NCI-H1436 (cell line): ENCODE results near the gene IRX3.

Experiments
- DNase-seq: peaks from one replicate; lab custom pipeline; 2025; lab: John Stamatoyannopoulos, UW

Gene IRX3

GRCh38 chr16:54290833-54291655 is 4.5 kb upstream of the IRX3 start:
- no peak for DNase-seq

GRCh38 chr16:54289945-54290832 is 3.6 kb upstream of the IRX3 start:
- DNase-seq, result no peak

DNA sequence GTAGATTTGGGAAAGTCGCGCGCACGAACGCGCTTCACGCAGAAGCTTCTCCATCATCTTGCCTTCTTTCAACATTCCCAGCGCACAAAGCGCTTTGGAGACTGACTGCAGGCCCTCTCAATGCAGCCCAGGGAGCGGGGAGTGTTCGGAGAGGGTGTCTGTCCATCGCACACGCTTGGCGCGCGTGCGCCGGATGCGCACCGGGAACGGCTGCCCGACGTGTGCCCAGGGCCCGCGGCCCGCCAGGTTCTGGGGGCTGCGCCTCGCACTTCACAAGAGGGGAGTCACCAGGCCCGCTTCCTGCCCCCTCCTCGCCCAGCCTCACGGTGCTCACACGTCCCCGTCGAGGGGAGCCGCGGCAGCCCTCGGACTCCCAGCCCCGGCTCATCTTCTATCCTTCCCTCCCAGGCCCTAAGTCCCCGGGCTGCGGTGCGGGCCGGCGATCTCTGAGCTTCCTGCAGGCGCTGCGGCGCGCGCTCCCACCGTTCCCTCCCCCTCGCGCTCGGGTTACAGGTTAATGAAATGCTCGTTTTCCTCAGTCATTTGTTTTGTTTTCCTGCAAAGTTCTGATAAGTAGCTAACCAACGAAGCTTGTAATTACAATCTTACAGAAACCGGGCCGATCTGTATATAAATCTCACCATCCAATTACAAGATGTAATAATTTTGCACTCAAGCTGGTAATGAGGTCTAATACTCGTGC is 2.8 kb upstream of the IRX3 start:
- peak; percentile 46 for DNase-seq

- no peak for DNase-seq
Measured at GRCh38 chr16:54288835-54289241, 2.3 kb upstream of the IRX3 start.

- no peak for DNase-seq
Measured at GRCh38 chr16:54288030-54288834, 1.6 kb upstream of the IRX3 start.

GRCh38 chr16:54287131-54288029 is 793 bp upstream of the IRX3 start:
- DNase-seq, result no peak

DNA sequence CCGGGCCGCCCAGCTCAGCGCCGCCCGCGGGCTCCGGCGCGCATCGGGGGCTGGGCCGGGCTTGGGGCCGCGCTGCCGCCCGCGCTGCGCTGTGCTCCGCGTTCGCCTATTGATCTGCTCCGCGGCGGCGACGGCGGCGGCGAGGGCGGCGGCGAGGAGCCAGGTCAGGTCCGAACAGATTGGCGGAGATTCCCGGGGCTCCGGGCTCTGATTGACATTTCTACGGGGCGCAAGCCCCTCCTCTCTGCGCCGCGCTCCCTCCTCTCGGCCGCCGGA is 559 bp downstream of the IRX3 start:
- DNase-seq, result no peak

GRCh38 chr16:54285414-54286089 is 1.0 kb downstream of the IRX3 start:
- no peak for DNase-seq

- no peak for DNase-seq
Measured at GRCh38 chr16:54284931-54285413, 1.6 kb downstream of the IRX3 start.

DNA sequence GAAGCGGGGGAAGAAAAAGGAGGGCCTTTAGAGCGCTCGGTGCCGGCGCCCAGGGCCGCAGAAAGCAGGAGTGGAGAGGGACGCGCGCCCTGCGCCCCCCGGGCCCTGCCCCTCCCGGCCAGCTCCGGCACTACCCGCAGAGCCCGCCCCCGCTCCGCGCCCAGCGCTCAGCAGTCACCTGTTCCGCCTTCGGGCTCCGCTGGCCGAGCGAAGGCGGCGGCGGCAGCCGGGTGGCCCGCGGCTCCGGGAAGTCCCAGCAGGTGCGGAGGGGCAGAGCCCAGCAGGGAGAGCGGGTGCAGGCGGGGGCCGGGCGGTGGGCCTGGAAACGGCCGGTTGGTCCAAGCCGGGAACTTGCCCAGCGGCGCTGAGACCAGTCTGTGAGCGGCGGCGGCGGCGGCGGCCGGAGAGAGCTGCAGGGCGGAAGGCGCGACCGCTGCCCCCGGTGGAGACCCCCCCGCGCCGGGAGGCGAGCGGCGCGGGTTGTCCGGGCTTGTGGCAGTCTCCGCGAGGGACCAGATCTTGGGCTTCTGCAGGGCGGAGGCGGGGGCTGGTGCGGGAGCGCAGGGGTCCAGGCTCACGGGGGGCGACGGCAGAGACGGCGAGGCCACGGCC is 2.2 kb downstream of the IRX3 start:
- DNase-seq, result no peak

DNA sequence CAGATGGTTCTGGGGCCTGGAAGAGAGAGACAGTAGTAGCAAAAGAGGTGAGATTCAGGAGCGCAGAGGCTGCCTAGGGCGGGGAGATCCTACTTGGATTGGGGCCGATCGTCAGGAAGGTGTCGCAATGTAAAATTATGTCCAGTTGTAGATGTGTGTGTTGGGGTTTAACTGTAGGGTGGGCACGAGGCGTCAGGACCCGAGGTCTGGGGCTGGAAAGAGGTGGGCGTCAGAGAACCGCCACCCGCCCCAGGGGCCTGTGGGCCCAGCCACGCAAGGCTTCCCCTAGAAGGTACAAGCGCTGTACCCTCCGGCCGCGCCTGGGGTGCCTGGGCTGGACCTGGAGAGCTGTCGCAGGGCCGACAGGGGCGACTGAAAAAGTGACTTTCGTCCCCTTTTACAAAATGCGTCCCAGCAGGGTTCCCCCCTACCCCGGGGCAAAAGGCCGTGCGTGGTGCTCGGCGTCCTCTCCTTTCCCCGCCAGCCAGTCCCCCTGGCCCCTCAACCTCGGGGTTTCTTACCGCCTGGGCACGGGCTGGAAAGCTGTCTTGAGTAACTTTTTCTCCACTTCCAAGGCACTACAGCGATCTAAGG is 2.8 kb downstream of the IRX3 start:
- no peak for DNase-seq

DNA sequence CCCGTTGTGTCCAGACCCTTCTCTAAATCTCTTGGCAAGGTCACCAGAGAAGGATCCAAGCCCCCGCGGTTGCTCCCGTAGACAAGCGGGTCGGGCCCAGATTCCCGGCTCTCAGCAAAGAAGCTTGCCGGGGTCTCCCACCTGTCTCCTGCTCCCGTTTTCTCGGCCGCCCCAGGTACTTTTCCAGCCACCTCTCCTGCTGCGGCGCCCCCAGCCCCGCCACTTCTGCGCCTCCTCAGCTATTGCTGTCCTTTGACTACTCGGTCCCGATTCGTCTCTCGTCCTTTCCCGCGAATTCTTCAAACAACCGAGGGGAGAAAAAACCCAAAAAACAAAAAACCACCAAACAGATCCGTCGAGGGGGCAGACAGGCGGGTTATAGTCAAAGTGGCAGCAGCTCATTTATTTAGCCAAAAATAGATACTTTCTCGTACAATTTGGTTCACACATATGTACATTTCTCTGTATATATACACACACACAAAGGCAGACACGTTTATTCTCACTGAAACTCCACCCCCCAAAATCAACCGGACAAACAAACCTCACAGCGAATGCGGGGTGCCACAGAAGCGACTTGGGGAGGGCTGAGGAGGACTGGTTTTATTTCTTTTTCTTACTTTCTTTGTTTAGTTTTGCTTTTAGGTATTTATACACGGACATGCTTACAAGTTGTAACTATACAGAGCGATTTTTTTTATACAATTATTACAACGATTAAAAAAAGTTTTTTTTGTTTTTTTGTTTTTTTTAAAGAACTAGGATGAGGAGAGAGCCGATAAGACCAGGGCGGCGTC is 3.5 kb downstream of the IRX3 start:
- no peak for DNase-seq

DNA sequence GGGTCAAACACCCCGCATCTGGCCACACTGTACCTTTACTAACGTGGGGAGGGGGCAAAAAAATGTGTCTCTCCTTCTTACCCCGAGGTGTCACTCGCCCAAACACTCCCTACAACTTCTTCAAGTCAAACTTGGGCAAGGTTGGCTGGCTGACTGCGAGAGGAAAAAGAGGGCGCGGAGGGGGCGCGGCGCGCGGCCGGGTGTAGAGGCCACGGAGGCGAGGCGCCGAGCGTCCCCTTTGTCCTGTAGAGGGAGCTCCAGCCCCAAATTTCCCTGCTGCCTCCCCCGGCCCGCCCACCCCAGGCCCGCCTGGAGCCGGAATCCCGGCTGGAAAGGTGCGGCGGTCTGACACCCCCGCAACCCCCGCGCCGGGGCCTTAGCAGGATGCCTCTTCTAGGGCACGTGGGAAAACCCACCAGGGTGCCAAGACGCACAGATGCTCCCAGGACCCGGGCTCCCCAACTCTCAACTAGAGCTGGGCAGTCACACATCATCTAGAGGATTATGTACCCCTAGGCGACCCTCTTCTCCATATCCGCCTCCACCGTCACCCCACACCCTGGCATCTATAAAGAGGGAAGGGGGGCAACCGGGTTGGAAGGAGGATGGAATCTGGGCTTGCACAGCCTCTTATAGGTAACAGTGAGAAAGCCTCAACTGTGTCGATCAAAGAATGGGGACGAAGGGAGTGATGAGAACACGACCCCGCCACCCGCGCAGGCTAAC is 4.2 kb downstream of the IRX3 start:
- DNase-seq, result no peak

GRCh38 chr16:54281535-54282201 is 4.9 kb downstream of the IRX3 start:
- no peak for DNase-seq

DNA sequence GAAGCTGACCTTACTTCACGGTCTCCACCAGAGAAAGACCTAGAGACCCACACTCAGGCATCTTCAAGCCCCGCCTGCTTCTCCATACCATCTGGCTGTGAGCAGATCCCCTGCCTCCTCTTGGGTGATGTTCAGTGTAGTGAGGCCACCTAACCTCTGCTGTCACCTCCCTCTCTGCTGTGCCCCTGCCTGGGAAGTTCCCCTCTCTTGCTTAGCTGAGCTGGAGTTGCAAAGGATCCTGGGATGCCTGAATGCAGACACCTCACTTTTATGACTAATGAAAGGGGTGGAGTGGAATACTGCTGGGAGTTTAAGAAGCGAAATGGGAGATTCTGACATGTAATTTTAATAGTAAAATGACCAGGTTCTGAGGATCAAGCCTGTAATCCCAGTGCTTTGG is 5.8 kb downstream of the IRX3 start:
- no peak for DNase-seq

- DNase-seq, result peak; percentile 38
Measured at GRCh38 chr16:54277845-54278703, 8.5 kb downstream of the IRX3 start.
